GM23338 (cell line): ENCODE measurements around the gene ETHE1.

Experiments used
- CTCF ChIP-seq, 2 experiments: fragments of 200-600 bp in 1 of 2; sonication (generic) in 1 of 2; conservative IDR thresholded peaks; 2 replicates each; pipeline versions ENCODE4 v1.5.1 to v1.6.1; 2016 to 2017; ENCODE audit warnings: antibody characterized with exemption in 2 of 2, low read depth in 2 of 2, mild to moderate bottlenecking in 2 of 2, moderate library complexity in 1 of 2
- EZH2phosphoT487 ChIP-seq: fragments of 200-600 bp; sonication (generic); IDR thresholded peaks from one replicate; pipeline ENCODE4 v1.8.1; 2018; ENCODE audit warnings: antibody characterized with exemption; ENCODE audit not compliant: unreplicated experiment
- POLR2AphosphoS5 ChIP-seq: IDR thresholded peaks from 2 replicates; pipeline ENCODE4 v1.6.1; 2016; ENCODE audit warnings: antibody characterized with exemption, low read depth

- TF ChIP-seq CTCF (conservative IDR thresholded peaks at IDR 0.05; ENCODE audit: low read depth in 2 of 2) (no peak), EZH2phosphoT487 (no peak), POLR2AphosphoS5 (no peak)
These were observed 20.4 kb downstream of the ETHE1 start for GRCh38 chr19:43506629-43507028.
